ENCODE data around the gene CASTOR1. TPM values are rescaled to one million over a fixed set of nuclear protein-coding genes. Genes with fewer than 3 reads are reported as not detected.

The CASTOR1 gene
- total and polyA plus RNA-seq, 12 donors: 2.8 to 14.7 (median 6.2) TPM

DNA sequence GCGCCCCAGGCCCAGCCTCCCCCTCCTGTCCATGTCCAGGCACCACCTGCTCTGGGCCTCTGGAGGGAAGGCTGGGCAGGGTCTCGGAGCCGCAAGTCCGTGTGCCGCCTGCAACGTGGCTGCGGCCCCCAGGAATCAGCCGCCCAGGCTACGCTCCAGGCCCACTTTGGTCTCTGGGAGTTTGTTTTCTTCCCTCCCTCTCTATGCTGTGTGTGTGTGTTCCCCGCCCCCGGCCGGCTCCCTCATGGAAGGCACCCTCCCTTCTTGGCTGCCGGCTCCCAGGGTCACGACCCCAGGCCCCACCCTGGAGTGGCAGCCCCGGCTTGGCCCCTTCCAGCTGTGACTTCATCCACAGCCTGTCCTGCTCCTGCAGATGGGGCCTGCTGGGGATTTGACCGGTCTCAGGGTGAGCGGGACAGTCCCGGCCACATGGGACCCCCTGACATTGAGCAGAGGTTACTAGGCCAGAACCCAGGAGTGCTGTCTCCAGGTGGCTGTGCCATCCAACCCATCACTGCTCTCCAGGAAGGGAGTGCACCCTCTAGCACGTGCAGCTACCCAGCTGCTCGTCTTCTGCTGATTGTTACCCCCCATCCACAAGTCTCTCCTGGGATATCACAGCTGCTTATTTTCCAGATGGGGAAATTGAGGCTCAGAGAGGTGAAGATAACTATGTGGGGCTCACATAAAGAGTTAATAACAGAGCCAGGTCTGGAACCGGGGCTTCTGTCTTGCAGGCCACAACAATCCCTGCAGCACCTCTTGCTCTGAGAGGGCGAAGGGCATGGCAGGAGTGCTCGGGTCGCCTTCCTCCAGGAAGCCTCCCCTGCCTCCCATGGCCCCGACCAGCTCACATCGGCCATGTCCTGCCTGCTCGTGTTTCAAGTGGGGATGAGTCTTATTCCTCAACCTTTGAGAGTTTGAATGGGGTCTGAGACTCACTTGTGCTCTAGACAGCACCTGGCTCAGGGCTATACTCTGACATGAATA lies 40.0 kb downstream of the CASTOR1 start:
- H3K4me1 ChIP-seq: peaks cover 4 to 76% (median 33%) of the 10 kb centered on the region in 9 donors
- intact Hi-C loops (cut with DNase I): loop anchor here in 4 of 10 donors (5.0 kb wide), 1 partner anchor 42 kb away; no protein-coding TSS in a partner anchor
- peaks cover 3 to 64% (median 56%) of the 10 kb centered on the region in 7 donors for H3K27me3 ChIP-seq
- WGBS, 2 donors: 59 to 62% methylated on average over 26 to 27 of the region's 27 CpGs
- peak in 7 of 8 donors; percentile 35 to 70 (median 48) for ATAC-seq
- peak overlapping the region in 2 of 10 donors; percentile 26 to 60 for H3K4me3 ChIP-seq
- peak overlapping the region in 6 of 10 donors; percentile 7 to 88 (median 50) for H3K27ac ChIP-seq
- TF ChIP-seq, protein P1, sequence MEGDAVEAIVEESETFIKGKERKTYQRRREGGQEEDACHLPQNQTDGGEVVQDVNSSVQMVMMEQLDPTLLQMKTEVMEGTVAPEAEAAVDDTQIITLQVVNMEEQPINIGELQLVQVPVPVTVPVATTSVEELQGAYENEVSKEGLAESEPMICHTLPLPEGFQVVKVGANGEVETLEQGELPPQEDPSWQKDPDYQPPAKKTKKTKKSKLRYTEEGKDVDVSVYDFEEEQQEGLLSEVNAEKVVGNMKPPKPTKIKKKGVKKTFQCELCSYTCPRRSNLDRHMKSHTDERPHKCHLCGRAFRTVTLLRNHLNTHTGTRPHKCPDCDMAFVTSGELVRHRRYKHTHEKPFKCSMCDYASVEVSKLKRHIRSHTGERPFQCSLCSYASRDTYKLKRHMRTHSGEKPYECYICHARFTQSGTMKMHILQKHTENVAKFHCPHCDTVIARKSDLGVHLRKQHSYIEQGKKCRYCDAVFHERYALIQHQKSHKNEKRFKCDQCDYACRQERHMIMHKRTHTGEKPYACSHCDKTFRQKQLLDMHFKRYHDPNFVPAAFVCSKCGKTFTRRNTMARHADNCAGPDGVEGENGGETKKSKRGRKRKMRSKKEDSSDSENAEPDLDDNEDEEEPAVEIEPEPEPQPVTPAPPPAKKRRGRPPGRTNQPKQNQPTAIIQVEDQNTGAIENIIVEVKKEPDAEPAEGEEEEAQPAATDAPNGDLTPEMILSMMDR (IDR thresholded peaks at IDR 0.05): no peak
- DNase-seq: peak; percentile 68 to 78
- peaks cover 0 to 3% (median 0%) of the 10 kb centered on the region in 9 donors for H3K36me3 ChIP-seq
- no peaks in the 10 kb centered on the region for H3K9me3 ChIP-seq

GRCh38 chr22:30248484-30248883 lies 40.8 kb downstream of the CASTOR1 start:
- no peak for DNase-seq

DNA sequence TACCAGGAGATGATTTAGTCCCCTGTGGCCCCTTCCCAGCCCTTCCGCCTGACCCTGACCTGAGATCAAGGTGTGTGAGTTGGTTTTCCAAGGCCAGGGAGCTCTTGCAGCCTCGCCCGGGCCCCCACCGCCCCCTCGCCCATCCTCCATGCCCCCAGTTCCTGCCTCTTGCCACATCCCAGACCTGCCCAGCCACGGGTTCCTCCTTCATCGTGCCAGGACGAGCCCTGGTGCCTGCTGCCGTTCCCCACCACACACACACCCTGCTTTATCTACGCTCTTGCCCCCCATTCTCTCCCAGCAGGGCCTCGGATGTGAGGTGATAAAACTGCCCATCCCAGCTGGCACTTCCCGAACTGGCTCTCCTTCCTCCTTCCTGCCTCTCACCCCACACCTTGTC lies 41.3 kb downstream of the CASTOR1 start:
- no peaks in the 10 kb centered on the region for H3K9me3 ChIP-seq
- H3K36me3 ChIP-seq: peaks cover 0 to 12% (median 0%) of the 10 kb centered on the region in 9 donors
- H3K4me3 ChIP-seq: peak overlapping the region in 1 of 10 donors; percentile 60
- H3K4me1 ChIP-seq: peaks cover 4 to 63% (median 27%) of the 10 kb centered on the region in 9 donors
- peaks cover 3 to 73% (median 64%) of the 10 kb centered on the region in 7 donors for H3K27me3 ChIP-seq
- TF ChIP-seq, protein P1 (IDR thresholded peaks at IDR 0.05): no peak
- 73 to 77% methylated on average over 12 of the region's 12 CpGs for WGBS, 2 donors
- DNase-seq (no peak), ATAC-seq (no peak)
- intact Hi-C loops (cut with DNase I): loop anchor here in 3 of 10 donors (5.0 kb wide), 1 partner anchor 41 kb away; no protein-coding TSS in a partner anchor
- H3K27ac ChIP-seq: peak overlapping the region in 1 of 10 donors; percentile 88

More at GRCh38 chr22:30248484-30248883, 40.8 kb downstream of the CASTOR1 start:
- 65 to 72% methylated on average over 6 of the region's 6 CpGs for WGBS, 2 donors
- H3K4me3 ChIP-seq: peak overlapping the region in 1 of 10 donors; percentile 60
- peaks cover 0 to 7% (median 0%) of the 10 kb centered on the region in 9 donors for H3K36me3 ChIP-seq
- TF ChIP-seq, protein P1 (IDR thresholded peaks at IDR 0.05): no peak
- peaks cover 4 to 68% (median 29%) of the 10 kb centered on the region in 9 donors for H3K4me1 ChIP-seq
- H3K27ac ChIP-seq: peak overlapping the region in 4 of 10 donors; percentile 43 to 88 (median 60)
- H3K27me3 ChIP-seq: peaks cover 3 to 73% (median 62%) of the 10 kb centered on the region in 7 donors
- intact Hi-C loops (cut with DNase I): loop anchor here in 3 of 10 donors (5.0 kb wide), 1 partner anchor 41 kb away; no protein-coding TSS in a partner anchor
- ATAC-seq: no peak
- no peaks in the 10 kb centered on the region for H3K9me3 ChIP-seq

DNA sequence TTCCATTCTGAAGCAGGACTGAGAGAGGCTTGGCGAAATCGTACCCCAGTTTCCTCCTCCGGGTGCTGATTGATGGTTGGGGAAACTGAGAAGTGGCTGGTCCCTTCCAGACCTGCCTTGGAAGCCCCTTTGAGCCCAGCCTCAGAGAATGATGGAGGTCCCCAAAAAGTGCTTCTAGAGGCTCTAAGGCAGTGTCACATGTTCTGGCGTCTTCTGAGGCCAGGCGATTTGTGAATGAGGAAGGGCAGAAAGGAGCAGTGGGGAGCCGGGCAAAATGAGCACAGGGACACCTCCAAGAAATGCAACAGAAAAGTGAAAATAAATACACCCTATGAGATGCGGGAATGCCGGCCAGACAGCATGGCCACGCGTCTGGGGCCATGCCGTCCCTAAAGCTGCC lies 41.7 kb downstream of the CASTOR1 start:
- Histone ChIP-seq H3K9me3 (no peaks in the 10 kb centered on the region), H3K4me3 (peak overlapping the region in 1 of 10 donors; percentile 60), H3K4me1 (peaks cover 4 to 59% (median 25%) of the 10 kb centered on the region in 9 donors), H3K36me3 (peaks cover 0 to 17% (median 0%) of the 10 kb centered on the region in 9 donors), H3K27ac (peak overlapping the region in 1 of 10 donors; percentile 88), H3K27me3 (peaks cover 3 to 73% (median 66%) of the 10 kb centered on the region in 7 donors)
- ATAC-seq (no peak), DNase-seq (no peak)
- WGBS, 2 donors: 73 to 82% methylated on average over 11 of the region's 11 CpGs
- intact Hi-C loops (cut with DNase I): loop anchor here in 3 of 10 donors (5.0 kb wide), 1 partner anchor 40 kb away; no protein-coding TSS in a partner anchor
- TF ChIP-seq, protein P1 (IDR thresholded peaks at IDR 0.05): no peak

Measured in heart right ventricle (tissue), 16 donors.